ENCODE data around the gene DPCD. TPM values are rescaled to one million over a fixed set of nuclear protein-coding genes. Genes with fewer than 3 reads are reported as not detected.

Gene DPCD
- total and polyA plus RNA-seq, 2 experiments from 2014 or later: 22.5 to 38.1 TPM

DNA sequence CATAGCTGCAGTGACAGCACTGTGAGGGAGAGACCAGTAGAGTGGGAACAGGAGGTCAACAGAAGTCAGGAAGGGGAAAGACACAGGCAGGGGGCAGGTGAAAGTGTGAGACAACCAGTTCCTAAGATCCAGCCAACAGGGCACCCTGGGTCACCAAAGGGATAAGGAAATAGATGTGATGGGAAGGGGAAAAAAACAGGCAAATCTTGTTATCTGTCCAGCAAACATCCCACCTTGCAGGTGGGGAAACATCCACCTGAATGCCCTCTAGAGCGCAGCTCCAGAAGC lies 42.5 kb downstream of the DPCD start:
- H3K27ac Mint-ChIP-seq: 0 out of 2 replicates have a peak overlapping the region, but pooled peaks have one; percentile 32
- no peak overlapping the region for H2AFZ ChIP-seq
- H3K4me3 Mint-ChIP-seq: no peak overlapping the region
- no peaks in the 10 kb centered on the region for H3K79me2 ChIP-seq (replicated peaks; ENCODE audit: insufficient read depth)
- no peaks in the 10 kb centered on the region for H3F3A ChIP-seq (replicated peaks; ENCODE audit: low read depth)
- H3K4me1 ChIP-seq (ENCODE audit: insufficient read depth): no peaks in the 10 kb centered on the region
- H3K27me3 ChIP-seq (ENCODE audit: insufficient read depth): no peaks in the 10 kb centered on the region
- H3K4me2 ChIP-seq: no peak overlapping the region
- no peaks in the 10 kb centered on the region for H4K20me1 ChIP-seq (replicated peaks; ENCODE audit: insufficient read depth)
- DNase-seq (ENCODE audit: low spot score): no peak
- H3K36me3 Mint-ChIP-seq (ENCODE audit: low read depth): peaks cover 12% of the 10 kb centered on the region
- no peak overlapping the region for H3K4me3 ChIP-seq
- H3K9me2 ChIP-seq (ENCODE audit: insufficient read depth): no peaks in the 10 kb centered on the region
- peaks cover 9% of the 10 kb centered on the region; the same call in 1 of the 3 replicates for H3K4me1 Mint-ChIP-seq
- no peak overlapping the region for H3K27ac ChIP-seq (ENCODE audit: low read depth)
- no peaks in the 10 kb centered on the region for H3K36me3 ChIP-seq (ENCODE audit: insufficient read depth)
- ATAC-seq: no peak
- H3K9me3 Mint-ChIP-seq: peaks cover 10% of the 10 kb centered on the region
- H3K27me3 Mint-ChIP-seq (ENCODE audit: insufficient read depth, low read depth, poor library complexity): peaks cover 1% of the 10 kb centered on the region
- TF ChIP-seq ZNF114 (CRISPR knock-in tag; IDR thresholded peaks at IDR 0.05) (no peak), POLR2AphosphoS5 (IDR thresholded peaks at IDR 0.05; ENCODE audit: low read depth) (no peak), EZH2 (IDR thresholded peaks at IDR 0.05; ENCODE audit: low read depth, unreplicated experiment) (no peak), CREB1 (CRISPR knock-in tag; IDR thresholded peaks at IDR 0.05; ENCODE audit: low read depth) (no peak), NANOG (IDR thresholded peaks at IDR 0.05; ENCODE audit: borderline replicate concordance) (no peak)
- TF ChIP-seq, protein P1, sequence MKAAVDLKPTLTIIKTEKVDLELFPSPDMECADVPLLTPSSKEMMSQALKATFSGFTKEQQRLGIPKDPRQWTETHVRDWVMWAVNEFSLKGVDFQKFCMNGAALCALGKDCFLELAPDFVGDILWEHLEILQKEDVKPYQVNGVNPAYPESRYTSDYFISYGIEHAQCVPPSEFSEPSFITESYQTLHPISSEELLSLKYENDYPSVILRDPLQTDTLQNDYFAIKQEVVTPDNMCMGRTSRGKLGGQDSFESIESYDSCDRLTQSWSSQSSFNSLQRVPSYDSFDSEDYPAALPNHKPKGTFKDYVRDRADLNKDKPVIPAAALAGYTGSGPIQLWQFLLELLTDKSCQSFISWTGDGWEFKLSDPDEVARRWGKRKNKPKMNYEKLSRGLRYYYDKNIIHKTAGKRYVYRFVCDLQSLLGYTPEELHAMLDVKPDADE (IDR thresholded peaks at IDR 0.05): no peak
- TF ChIP-seq, protein P2, sequence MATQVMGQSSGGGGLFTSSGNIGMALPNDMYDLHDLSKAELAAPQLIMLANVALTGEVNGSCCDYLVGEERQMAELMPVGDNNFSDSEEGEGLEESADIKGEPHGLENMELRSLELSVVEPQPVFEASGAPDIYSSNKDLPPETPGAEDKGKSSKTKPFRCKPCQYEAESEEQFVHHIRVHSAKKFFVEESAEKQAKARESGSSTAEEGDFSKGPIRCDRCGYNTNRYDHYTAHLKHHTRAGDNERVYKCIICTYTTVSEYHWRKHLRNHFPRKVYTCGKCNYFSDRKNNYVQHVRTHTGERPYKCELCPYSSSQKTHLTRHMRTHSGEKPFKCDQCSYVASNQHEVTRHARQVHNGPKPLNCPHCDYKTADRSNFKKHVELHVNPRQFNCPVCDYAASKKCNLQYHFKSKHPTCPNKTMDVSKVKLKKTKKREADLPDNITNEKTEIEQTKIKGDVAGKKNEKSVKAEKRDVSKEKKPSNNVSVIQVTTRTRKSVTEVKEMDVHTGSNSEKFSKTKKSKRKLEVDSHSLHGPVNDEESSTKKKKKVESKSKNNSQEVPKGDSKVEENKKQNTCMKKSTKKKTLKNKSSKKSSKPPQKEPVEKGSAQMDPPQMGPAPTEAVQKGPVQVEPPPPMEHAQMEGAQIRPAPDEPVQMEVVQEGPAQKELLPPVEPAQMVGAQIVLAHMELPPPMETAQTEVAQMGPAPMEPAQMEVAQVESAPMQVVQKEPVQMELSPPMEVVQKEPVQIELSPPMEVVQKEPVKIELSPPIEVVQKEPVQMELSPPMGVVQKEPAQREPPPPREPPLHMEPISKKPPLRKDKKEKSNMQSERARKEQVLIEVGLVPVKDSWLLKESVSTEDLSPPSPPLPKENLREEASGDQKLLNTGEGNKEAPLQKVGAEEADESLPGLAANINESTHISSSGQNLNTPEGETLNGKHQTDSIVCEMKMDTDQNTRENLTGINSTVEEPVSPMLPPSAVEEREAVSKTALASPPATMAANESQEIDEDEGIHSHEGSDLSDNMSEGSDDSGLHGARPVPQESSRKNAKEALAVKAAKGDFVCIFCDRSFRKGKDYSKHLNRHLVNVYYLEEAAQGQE (IDR thresholded peaks at IDR 0.05; ENCODE audit: unreplicated experiment): no peak

DNA sequence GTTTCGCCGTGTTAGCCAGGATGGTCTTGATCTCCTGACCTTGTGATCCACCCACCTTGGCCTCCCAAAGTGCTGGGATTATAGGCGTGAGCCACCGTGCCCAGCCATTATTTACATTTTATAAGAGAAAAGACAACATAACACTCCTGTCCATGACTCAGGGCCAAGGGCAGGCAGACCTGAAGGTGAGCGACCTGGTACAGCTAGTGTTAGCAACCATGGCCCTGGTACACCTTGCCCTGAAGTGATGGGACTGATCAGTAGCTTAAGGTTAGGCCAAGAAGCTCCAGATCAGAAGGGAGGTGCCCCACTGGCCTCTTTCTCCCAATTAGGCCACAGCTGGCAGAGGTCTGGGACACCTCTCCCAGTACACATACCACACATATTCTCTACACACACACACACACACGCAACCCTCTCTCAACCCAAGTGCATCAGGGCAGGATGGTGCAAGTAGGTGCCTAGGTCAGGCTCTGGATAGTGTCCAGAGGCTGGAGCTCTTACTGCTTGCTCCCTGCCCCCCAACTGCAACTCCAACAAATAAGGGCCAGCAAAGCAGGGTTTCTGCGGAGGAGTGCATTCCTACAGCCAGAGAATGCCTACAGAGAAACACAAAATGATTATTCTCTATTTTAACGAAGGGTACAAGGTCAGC lies 43.8 kb downstream of the DPCD start:
- peaks cover 21% of the 10 kb centered on the region for H3K36me3 Mint-ChIP-seq (ENCODE audit: low read depth)
- H3K27ac Mint-ChIP-seq: no peak overlapping the region
- Histone ChIP-seq H3K9me2 (ENCODE audit: insufficient read depth) (no peaks in the 10 kb centered on the region), H3K4me3 (no peak overlapping the region), H3K4me1 (ENCODE audit: insufficient read depth) (no peaks in the 10 kb centered on the region), H3K27ac (ENCODE audit: low read depth) (no peak overlapping the region), H3K4me2 (no peak overlapping the region), H3F3A (replicated peaks; ENCODE audit: low read depth) (no peaks in the 10 kb centered on the region), H3K27me3 (ENCODE audit: insufficient read depth) (no peaks in the 10 kb centered on the region), H2AFZ (no peak overlapping the region), H3K79me2 (replicated peaks; ENCODE audit: insufficient read depth) (no peaks in the 10 kb centered on the region), H3K36me3 (ENCODE audit: insufficient read depth) (no peaks in the 10 kb centered on the region), H4K20me1 (replicated peaks; ENCODE audit: insufficient read depth) (no peaks in the 10 kb centered on the region)
- no peak overlapping the region for H3K4me3 Mint-ChIP-seq
- no peaks in the 10 kb centered on the region for H3K27me3 Mint-ChIP-seq (ENCODE audit: insufficient read depth, low read depth, poor library complexity)
- peaks cover 9% of the 10 kb centered on the region; the same call in 1 of the 3 replicates for H3K4me1 Mint-ChIP-seq
- ATAC-seq (no peak), DNase-seq (ENCODE audit: low spot score) (no peak)
- peaks cover 12% of the 10 kb centered on the region for H3K9me3 Mint-ChIP-seq
- TF ChIP-seq POLR2AphosphoS5 (IDR thresholded peaks at IDR 0.05; ENCODE audit: low read depth) (no peak), JUNB (IDR thresholded peaks at IDR 0.05; ENCODE audit: unreplicated experiment) (no peak), CREB1 (CRISPR knock-in tag; IDR thresholded peaks at IDR 0.05; ENCODE audit: low read depth) (no peak), NANOG (IDR thresholded peaks at IDR 0.05; ENCODE audit: borderline replicate concordance) (no peak), EZH2 (IDR thresholded peaks at IDR 0.05; ENCODE audit: low read depth, unreplicated experiment) (no peak), EZH2phosphoT487 (IDR thresholded peaks at IDR 0.05; ENCODE audit: unreplicated experiment) (no peak), ZNF114 (CRISPR knock-in tag; IDR thresholded peaks at IDR 0.05) (no peak), STAT1 (IDR thresholded peaks at IDR 0.05; ENCODE audit: unreplicated experiment) (no peak)
- TF ChIP-seq, protein P1 (IDR thresholded peaks at IDR 0.05): no peak

All from GM23338 (cell line).